NCI-H1092 treated with DMSO at 0.1 percent for 48 hours (cell line): ENCODE results near the gene SYNGR1.
"Not testable (repeated sequence)": the region's sequence is repeated elsewhere in the genome, so short reads cannot be mapped to it uniquely, and the experiment has no call there.

ENCODE experiments used
- DNase-seq: peaks from one replicate; lab custom pipeline; 2025; lab: John Stamatoyannopoulos, UW

Gene SYNGR1

DNA sequence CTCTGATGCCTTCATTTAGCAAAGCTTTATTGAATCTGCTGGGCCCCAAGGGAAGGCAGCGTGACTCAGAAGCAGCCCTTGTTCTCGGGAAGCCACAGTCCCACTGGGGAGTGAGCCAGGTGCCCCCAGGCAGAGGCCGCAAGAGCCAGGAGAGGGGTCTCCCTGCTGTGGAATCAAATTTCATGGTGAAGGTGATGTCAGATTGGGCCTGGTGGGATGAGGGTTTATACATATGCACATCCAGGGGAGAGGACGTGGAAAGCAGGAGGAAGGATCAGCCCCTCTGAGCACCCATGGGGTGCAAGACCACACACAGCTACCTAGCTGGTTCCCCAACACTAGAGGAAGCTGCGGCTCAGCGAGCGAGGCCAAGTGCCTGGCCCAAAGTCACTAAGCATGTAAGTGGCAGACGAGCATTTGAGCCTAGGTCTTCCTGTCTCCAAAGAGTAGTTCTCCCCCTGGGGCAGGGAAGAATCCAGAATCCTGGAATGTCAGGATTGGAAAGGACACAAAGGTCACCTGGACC is 2.0 kb downstream of the SYNGR1 start:
- DNase-seq = no peak

DNA sequence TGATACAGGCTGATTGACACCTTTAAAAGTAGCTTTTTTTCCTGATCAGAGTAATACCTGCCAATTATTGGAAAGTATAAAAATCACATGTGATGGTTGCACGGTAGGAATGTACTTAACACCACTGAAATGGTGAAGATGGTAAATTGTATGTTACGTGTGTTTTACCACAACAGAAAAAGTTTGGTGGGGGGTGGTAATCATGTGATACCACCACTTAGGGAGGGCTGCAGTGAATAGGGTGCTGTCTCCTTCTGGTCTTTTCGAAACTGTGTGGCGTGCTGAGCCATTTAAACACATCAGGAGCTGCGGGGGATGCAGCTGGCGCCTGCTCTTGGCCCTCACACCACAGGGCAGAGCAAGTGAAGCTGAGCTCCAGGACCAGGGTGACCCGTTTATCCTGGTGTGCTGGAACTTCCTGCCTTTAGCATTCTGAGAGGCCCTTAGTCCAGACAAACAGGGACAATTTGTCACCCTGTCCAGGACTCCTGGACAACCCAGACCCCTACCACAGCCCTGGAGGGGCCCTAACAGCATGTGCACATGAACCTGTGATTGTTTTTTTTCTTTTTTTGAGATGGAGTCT is 2.6 kb downstream of the SYNGR1 start:
- DNase-seq = no peak

DNA sequence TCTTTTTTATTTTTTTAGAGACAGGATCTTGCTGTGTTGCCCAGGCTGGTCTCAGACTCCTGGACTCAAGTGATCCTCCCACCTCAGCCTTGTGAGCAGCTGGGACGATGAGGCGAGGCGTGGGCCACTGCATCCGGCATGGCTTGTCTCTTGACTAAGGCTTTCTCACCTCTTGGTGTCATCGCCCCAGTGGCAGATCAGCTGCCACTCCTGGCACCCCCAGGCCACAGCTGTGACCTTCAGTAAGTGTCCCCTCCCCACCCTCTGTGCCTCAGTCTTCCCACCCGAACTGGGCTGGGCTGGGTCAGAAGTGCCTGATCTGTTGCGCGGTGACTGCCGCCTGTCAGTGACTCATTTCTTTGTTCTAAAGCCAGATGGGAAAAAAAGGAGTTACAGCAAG is 3.6 kb downstream of the SYNGR1 start:
- no peak for DNase-seq

DNA sequence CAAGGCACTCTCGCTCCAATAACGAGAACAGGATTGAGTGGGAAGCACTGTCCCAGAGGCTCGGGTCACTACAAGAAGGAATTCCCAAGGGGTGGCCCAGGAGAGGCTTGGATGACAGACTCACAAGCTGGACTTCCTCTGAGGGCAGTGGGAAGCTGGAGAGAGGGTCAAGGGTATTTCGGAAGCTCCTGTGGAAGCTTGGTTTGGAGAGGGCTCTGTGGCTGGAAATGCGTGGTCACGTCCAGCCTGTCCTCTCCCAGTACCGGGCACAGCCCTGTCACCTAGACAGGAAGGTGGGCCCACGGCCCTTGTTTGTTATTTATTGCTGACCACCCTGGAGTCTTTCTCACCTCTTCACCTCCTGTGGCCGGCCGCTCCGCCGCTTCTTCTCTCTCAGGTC is 5.3 kb downstream of the SYNGR1 start:
- DNase-seq = no peak

DNA sequence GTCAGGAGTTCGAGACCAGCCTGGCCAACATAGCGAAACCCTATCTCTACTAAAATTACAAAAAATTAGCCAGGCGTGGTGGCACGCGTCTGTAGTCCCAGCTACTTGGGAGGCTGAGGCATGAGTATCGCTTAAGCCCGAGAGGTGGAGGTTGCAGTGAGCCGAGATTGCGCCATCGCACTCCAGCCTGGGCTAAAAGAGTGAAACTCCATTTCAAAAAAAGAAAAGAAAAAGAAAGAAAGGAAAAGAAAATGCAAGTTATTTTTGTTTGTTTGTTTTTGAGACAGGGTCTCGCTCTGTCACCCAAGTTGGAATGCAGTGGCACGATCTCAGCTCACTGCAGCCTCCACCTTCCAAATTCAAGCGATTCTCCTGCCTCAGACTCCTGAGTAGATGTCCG is 6.0 kb downstream of the SYNGR1 start:
- DNase-seq = not testable (repeated sequence)

DNA sequence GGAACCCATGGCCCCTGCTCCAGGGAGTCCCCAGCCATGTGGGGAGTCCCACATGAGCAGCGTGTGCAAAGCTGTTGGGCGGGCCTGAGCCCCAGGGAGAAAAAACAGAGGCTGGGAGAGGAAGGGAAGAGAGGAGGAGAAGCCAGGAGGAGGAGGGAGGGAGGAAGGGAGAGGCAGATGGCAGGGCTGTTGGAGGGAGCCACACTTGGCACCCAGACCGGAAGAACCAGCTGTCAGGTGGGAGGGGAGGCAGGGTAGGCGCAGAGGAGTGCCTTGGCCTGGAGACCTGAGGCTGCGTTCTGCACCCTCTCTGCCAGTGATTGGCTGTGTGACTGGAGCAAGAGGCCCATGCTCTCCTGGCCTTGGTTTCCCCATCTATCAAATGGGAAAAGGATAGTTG is 6.7 kb downstream of the SYNGR1 start:
- DNase-seq = peak; percentile 33

DNA sequence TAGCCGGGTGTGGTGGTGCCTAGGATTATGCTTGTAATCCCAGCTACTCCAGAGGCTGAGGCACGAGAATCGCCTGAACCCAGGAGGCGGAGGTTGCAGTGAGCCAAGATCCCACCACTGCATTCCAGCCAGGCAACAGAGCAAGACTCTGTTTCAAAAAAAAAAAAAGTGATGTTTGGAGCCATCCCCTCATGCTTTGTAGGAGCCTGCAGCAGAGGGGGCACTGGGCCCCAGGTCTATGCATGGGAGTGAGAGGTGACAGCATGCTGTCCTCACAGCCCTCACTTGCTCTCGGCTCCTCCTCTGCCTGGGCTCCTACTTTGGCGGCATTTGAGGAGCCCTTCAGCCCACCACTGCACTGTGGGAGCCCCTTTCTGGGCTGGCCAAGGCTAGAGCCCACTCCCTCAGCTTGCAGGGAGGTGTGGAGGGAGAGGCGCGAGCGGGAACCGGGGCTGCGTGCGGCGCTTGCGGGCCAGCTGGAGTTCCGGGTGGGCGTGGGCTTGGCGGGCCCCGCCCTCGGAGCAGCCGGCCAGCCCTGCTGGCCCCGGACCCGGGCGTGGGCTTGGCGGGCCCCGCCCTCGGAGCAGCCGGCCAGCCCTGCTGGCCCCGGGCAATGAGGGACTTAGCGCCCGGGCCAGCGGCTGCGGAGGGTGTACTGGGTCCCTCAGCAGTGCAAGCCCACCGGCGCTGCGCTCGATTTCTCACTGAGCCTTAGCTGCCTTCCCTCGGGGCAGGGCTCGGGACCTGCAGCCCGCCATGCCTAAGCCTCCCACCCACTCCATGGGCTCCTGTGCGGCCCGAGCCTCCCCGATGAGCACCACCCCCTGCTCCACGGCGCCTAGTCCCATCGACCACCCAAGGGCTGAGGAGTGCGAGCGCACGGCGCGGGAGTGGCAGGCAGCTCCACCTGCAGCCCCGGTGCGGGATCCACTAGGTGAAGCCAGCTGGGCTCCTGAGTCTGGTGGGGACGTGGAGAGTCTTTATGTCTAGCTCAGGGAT is 7.6 kb downstream of the SYNGR1 start:
- not testable (repeated sequence) for DNase-seq

DNA sequence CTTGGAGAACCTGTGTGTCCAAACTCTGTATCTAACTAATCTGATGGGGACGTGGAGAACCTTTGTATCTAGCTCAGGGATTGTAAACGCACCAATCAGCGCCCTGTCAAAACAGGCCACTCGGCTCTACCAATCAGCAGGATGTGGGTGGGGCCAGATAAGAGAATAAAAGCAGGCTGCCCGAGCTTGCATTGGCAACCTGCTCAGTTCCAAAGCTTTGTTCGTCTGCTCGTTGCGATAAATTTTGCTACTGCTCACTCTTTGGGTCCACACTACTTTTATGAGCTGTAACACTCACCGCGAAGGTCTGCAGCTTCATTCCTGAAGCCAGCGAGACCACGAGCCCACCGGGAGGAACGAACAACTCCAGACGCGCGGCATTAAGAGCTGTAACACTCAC is 8.4 kb downstream of the SYNGR1 start:
- DNase-seq = not testable (repeated sequence)

DNA sequence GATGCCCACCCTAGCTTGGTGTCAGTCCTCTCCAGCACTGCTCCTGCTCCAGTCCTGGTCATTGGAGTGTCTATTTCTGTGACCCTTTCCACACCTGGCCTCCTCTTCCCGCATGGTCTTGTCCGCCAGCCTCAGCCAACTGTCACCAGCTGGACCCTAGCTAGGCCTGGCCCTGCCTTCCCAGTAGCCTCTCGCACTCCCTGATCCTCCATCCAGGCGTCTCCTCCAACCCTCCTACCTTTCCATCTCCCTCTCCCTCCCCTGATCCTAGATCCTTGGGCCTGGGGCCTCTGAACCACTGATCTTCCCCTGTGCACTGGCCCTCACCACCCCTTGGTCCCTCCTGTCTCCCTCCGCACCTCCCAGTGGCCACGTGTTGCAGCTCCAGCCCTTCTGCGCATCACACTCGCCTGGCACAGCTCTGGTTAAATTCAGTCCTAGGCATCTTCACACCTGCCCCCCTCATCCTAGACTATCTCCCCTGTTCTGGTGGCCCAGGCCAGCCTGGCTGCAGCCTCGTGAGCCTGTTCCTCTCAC is 9.9 kb downstream of the SYNGR1 start:
- DNase-seq = no peak

DNA sequence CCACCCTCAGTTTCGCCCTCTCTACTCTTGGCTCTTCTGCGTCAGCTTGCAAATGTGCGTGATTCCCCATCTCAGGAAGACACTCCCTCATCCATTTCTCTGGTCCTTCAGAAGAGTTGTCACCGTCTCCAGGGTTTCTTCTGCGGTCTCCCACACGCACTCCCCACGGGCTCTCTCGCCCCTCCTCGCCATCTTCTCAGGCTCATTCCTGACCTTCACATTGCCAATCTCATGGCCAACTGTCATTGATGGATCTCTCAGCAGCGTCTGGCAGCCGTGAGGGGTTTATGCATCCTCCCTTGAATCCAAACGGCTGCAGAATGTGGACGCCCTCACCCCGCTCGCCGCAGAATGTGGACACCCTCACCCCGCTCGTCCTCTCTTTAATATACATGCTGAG is 10.5 kb downstream of the SYNGR1 start:
- no peak for DNase-seq

DNA sequence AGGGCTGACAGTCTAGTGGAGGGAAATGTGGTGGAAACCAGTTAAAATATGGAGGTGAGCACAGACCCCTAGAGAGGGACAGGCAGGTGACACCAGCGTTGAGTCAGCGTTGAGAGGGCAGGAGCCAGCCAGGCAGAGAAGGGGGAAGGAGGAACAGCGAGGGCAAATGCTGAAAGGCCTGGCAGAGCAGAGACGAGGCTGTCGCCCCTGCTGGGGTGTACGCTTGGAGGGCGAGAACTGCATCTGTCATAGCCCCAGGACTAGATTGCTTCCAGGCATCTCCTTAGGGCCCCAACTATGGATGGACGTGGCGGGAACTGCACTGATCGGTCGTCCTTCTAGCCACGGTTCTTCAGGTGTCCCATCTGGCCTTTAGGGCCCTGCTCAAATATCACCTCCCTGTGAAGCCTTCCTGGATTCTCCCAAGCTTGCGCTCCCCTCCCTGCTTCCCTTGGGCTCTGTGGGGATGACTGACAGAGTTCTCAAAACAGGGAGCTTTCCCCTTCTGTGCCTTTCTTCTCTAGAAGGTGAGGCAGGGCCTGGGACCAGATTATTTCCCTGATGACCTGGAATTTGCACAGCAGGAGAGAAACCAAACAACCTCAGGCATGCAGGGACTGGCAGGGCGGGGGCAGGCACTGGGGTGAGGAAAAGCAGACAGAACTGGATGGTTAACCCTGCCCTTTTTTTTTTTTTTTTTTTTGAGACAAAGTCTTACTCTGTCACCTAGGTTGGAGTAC is 11.1 kb downstream of the SYNGR1 start:
- no peak for DNase-seq

DNA sequence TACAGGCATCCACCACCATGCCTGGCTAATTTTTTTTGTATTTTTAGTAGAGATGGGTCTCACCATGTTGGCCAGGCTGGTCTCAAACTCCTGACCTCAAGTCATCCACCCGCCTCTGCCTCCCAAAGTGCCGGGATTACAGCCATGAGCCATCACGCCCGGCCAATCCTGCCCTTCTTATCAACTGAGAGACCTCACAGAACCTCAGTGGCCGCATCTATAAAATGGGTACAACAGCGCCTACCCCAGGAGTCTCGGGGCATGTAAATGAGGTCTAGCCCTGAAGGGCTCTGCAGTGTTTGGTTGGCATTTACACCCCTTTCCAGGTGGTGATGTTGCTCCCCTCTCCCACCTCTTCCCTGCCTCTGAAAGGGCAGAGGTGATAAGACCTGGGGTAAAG is 11.7 kb downstream of the SYNGR1 start:
- DNase-seq = no peak

DNA sequence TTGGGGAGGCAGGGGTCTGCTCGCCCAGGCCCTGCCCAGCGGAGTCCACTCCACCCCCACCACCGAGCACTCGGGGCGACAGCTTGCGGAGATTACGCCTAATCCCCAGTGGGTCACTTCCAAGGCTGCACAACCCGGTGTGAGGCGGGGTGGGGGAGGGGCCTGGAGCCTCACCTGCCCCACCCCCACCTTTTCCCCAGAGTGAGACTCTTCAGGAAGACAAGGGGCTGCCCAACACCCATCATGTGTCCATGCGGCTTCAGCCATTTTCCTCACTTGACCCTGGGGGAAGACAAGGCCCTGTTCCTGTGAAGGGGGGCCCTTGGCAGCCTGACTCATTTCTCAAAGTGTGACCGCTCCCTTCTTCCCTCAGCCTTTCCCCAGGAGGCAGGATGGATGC is 12.5 kb downstream of the SYNGR1 start:
- DNase-seq = no peak

DNA sequence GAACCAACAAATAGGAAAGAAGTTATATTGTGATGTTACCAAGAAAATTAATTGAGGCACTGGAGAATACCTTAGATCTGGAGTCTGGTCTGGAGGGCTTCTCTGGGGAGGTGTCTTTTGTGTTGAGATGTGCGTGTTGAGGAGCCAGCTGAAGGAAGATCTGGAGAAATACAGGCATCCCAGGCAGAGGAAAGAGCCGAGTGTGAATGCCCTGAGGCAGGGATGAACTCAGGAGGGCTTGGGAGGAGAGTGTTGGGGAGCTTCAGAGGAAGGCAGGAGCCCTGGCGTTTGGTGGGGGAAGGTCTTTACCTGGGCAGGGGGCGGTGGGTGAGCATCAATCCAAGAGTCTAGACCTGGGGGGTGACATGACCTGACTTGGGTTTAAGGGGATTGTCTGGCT is 13.1 kb downstream of the SYNGR1 start:
- DNase-seq = no peak

DNA sequence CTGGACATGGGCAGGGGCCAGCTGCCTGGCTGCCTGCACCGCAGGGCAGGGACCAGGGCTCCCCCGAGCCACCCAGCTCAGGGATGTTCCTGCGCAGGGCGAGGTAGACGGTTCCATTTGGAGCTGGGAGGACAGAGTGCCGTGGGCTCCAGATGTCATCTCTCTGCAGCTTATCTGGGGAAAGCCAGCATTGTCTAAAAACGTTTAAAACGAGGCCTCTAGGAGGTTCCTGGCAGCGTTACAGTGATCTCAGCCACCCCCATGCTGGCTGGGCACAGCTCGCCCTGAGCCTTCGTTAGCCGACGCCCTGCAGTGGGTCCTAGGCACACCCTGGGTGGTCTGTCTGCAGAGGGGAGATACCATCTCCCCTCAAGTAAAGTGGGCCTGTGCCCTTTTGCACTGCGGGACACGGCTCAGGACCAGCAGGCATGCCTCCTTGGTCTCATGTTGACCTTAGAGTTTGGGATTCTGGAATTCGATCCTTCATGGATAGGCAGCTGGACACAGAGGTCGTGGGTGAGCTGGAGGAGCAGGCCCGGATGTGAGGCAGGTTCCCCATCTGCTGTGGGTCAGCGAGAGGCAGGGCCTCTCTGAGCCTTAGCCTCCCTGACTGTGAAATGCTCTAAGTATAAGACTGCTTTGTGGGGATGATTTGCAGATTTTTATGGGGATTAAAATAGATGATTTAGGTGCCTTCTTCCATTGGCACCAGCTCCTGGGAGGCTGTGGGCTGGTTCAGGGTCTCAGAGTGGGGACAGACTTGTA is 14.1 kb downstream of the SYNGR1 start:
- DNase-seq = no peak

DNA sequence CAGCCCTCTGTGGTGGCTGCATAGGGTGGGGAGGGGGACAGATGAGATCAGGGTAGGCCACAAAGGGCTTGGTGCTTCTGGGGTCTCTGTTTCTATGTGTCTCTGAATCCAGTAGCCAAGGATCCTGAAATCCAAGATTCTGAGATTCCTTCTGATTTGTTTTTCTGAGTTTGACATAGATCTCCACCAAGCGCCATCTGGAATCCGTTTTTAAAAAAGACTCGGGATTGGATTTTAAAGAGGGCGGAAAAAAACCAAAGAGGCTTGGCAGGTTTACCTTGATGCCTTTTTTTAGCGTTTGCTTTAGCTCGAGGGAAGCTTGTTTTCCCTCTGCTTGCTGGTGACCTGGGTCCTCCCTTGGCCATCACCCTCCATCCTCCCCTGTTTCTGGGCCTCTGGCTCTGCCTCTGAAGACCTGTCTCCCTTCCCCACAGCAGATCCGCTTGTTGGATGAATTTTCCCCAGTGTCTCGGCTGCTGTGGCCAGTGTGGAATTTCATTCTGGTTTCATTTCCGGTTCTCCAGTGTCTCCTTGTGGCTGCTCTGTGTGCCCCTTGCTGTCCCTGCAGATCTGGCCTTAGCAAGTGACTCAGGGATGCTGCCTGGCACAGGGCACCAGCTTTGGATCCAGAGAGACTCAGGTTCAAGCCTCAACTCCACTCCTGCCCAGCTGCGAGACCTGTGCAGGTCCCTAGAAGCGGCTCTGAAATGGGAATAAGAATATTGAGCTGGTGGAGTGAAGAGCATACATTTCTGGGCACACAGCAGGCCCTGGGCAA is 15.1 kb downstream of the SYNGR1 start:
- no peak for DNase-seq

DNA sequence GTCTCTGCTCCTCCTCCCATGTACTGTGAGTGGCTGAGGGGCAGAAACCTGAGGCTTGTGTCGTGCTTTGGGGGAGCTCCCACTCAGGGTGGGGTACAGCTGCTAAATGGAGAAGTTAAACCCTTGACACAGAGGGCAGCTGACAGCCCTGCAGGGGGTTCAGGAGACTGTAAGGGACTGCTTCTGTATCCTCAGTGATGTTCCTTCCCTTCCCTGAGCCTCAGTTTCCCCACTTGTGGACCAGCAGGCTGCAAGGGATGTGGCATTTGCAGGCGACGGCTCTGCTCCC is 15.6 kb downstream of the SYNGR1 start:
- no peak for DNase-seq

DNA sequence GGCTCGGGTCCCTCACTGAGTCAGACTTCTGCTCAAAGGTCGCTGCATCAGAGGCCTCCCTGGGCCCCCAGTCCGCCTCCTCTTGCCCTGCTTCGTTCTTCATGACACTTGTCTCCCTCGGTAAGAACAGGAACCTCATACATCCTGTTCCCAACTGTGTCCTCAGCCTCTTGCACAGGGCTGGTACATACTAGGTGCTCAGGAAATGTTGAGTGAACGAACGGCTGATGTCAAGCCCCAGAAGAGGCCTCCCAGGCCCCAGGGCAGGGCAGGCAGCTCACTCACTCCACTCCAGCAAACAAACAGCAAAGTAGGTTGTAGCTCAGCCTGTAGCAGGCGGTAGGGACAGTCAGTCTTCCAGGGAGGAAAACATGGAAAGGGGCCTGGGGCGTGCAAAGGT is 17.2 kb downstream of the SYNGR1 start:
- DNase-seq = no peak

DNA sequence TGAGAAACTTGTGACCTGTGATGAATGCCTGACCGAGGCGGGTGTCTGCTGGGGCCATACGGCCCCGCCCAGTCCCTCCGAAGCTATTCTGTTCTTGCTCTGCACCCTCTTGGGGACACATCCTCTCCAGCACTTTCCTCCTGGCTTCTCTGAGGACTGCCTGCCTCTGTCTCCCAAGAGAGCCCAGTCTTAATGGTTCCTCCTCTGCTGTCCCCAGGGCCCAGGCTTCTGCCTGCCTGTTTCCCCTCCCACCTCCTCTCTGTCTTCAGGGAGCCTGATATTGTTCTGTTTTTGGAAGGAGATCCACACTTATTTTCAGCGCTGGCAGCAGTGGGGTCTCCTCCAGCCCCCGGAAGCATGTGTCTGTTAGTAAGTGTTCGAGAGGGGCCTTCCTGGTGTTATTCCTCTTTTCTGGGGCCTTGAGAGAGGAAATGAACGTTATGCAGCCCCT is 18.7 kb downstream of the SYNGR1 start:
- no peak for DNase-seq

DNA sequence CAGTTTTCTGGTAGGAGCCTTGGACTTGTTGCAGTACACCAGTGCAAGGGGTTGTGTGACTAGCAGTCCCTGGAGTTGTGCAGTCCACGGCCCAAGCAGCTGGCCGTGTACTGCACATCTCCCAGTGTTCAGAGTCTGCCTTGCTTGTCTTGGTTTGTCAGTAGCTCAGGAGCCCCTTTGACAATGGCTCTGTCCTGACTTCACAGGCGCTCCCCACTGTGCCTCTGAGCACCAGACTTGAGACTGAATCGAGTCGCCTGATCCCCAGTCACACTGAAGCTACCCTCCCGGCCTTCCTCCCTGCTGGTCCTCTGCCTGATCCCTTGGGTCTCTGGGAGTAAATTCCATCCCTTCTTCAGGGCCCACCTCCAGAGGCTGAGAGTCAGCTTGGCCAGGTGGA is 19.4 kb downstream of the SYNGR1 start:
- no peak for DNase-seq

DNA sequence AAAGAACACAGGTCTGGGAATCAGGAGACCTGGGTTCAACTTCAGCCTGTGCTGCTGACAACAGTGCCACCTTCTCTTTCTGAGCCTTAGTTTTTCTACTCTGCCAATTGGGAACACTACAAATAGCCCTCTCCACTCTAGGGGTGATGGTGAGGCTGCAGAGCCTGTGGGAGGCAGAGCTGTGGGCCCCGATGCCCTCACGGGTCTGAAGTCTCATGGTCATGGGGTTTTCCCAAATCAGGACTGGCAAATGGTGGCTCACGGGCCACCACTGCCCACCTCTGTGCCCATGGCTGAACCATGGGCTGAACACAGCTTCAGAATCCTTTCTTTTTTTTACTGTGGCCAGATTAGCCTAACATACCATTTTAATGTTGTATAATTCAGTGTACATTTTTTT is 19.8 kb downstream of the SYNGR1 start:
- DNase-seq = no peak
